ENCODE measurements around the gene L3MBTL3.

DNA sequence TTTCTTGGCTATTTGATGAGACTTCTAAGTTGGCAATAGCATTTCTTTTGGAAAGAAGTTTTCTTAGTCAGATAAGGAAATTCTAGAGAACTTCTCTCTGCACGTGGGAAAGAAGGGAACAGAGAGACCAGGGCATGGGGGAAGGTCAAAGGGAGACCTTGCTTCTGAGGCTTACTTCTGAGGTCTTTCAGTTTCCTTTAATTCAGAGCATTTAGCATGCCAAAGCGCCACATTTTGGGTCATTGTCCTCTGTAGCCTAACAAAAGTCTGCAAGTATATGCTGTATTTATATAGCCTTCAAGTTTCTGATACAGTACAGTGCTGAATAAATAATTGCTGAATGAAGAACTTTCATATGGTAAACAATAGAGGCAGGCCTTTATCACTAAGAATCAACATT lies 108.8 kb downstream of the L3MBTL3 start:
- TF ChIP-seq POLR2AphosphoS5 (IDR thresholded peaks at IDR 0.05) = no peak
- TF ChIP-seq, protein P1, sequence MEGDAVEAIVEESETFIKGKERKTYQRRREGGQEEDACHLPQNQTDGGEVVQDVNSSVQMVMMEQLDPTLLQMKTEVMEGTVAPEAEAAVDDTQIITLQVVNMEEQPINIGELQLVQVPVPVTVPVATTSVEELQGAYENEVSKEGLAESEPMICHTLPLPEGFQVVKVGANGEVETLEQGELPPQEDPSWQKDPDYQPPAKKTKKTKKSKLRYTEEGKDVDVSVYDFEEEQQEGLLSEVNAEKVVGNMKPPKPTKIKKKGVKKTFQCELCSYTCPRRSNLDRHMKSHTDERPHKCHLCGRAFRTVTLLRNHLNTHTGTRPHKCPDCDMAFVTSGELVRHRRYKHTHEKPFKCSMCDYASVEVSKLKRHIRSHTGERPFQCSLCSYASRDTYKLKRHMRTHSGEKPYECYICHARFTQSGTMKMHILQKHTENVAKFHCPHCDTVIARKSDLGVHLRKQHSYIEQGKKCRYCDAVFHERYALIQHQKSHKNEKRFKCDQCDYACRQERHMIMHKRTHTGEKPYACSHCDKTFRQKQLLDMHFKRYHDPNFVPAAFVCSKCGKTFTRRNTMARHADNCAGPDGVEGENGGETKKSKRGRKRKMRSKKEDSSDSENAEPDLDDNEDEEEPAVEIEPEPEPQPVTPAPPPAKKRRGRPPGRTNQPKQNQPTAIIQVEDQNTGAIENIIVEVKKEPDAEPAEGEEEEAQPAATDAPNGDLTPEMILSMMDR (IDR thresholded peaks at IDR 0.05) = no peak

Measured in transverse colon (tissue), 4 donors.